ENCODE measurements around the gene ZDHHC15.
A peak's percentile ranks its signal among the peaks of the same experiment; 100 is the strongest.
"Not testable (repeated sequence)": the region's sequence is repeated elsewhere in the genome, so short reads cannot be mapped to it uniquely, and the experiment has no call there.

ZDHHC15 gene, protein sequence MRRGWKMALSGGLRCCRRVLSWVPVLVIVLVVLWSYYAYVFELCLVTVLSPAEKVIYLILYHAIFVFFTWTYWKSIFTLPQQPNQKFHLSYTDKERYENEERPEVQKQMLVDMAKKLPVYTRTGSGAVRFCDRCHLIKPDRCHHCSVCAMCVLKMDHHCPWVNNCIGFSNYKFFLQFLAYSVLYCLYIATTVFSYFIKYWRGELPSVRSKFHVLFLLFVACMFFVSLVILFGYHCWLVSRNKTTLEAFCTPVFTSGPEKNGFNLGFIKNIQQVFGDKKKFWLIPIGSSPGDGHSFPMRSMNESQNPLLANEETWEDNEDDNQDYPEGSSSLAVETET

DNA sequence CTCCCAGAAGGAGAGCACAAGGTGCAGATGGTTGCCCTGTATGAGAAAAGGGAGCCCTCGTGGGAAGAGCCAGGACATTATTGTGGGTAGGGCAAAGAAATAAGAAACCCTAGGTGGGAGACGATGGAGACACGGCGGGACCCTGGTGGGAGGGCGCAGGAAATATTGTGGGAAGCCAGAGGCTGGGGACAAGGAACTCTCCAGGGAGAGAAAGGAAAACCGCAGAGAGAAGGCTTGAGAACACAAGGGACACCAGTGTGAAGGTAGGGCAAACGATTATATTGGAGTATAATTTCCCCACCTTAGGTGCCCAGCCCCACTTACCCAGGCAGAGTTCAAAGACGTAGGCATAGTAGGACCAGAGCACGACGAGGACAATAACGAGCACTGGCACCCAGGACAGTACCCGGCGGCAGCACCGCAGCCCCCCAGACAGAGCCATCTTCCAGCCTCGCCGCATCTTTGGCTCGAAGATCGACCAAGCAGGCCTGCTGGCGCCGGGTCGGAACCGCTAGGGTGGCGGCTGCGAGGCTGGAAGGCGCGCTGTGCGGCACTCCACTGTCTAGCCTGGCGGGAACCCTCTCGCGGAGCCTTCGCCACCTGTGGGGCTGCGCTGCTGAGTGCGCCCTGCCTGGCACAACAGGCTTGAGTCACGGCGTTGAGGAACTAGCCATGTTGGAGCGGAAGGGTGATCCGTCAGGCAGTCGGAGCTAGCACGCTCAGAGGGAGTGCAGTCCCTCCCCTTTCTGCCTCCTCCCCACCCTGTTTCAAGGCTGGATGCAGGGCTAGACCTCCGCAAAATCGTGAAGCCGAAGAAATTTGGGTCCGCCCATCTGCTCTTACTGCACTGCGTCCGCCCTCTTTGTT, at the start of gene ZDHHC15:
ZDHHC15 (minus strand) TSS at position 473 of the 867 bp plus-strand sequence; CDS start at position 460, 13 bp downstream.
- peak; percentile 15 to 39 for DNase-seq (ENCODE audit: low read depth in 2 of 2)

DNA sequence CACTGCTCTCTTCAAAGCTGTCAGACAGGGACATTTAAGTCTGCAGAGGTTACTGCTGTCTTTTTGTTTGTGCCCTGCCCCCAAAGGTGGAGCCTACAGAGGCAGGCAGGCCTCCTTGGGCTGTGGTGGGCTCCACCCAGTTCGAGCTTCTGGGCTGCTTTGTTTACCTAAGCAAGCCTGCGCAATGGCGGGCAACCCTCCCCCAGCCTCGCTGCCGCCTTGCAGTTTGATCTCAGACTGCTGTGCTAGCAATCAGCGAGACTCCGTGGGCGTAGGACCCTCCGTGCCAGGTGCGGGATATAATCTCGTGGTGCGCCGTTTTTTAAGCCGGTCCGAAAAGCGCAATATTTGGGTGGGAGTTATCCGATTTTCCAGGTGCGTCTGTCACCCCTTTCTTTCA, 37.7 kb upstream of the ZDHHC15 start:
- not testable (repeated sequence) for DNase-seq (ENCODE audit: low read depth in 2 of 2)

DNA sequence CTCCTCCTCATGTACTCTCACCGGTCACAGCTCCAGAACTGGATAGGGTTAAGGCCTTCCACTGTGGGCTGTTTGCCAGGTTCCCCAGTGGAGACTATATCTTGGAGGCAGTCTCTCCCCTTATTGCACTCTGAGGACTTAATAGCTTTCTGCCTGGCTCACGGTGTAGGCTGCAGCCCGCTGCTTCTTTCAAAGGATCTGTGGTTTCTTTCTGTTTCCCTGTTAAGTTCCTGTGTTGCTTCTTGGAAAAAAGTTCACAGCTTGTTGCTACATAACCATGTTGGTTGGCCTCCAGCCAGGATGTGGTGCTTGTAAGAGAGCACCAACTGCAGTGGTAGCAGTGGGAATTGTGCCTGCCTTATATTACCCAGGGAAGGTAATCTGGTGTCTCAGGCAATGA, 24.9 kb upstream of the ZDHHC15 start:
- no peak for DNase-seq (ENCODE audit: low read depth in 2 of 2)

DNA sequence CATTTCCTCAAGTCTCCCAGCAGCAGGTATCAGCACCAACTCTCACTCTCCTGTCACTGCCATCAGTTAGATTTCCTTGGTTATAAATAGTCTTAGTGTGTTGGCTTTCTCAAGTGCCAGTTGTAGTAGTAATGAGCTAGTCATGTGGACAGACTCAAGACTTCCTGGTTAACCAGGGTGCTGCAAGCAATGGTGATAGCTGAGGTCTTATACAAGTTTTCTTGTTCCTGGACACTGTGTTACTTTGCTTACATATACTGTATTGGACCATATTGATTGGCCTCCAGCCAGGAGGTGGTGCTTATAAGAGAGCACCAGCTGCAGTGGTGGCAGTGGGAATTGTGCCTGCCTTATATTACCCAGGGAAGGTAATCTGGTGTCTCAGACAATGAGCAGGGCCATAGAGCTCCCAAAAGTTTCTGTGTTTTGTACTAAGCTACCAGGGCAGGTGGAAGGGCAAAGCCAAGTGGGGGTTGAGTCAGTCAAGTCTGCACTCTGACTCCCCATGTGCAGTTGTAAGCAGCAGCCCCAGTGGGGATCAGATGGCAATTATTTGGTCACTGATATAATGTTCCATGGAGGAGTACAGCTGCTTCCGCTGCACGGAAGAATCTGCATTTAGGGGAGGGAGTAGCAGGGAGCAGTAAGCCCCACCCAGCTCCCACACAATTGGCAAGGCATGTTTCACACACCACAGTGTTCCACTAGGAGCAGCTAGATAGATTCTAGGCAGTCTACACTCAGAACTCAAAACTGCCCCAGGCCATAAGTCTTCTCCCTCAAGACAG, 24.1 kb upstream of the ZDHHC15 start:
- DNase-seq (ENCODE audit: low read depth in 2 of 2) = no peak

DNA sequence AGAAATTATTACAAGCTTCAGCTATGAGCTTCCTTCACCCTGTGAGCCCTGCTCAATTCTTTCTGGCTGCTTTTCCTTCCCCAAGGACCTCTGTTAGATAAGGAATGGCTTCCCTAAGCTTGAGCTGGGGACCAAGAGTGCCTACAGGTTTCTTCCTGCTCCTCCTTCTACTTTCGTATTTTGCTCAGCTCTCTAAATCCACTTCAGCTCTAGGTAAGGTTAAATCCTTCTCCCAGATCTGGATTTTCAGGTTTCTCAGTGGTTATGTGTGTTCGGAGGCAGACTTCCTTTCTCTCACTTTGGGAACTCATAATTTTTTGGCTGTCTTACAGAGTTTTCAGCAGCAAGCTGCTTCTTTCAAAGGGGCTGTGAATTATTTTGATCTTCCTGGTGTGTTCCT, 21.9 kb upstream of the ZDHHC15 start:
- no peak for DNase-seq (ENCODE audit: low read depth in 2 of 2)

DNA sequence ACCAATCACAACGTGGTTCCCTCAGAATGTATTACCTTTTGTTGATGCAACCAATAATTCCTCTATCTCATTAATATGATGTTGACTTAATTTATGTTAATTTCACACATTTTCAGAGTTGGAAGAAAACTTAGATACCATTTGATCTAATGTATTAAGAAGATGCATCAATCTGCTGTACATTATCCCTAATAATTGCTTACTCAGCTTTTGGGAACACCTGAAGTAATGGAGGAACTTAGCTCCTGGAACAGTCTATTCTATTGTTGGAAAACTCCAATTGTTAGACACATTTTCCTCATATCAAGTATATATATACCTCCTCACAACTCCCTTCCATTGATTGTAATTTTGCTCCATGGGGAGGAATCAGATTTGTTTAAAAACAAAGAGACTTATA, 38.9 kb downstream of the ZDHHC15 start:
- DNase-seq (ENCODE audit: low read depth in 2 of 2) = no peak

DNA sequence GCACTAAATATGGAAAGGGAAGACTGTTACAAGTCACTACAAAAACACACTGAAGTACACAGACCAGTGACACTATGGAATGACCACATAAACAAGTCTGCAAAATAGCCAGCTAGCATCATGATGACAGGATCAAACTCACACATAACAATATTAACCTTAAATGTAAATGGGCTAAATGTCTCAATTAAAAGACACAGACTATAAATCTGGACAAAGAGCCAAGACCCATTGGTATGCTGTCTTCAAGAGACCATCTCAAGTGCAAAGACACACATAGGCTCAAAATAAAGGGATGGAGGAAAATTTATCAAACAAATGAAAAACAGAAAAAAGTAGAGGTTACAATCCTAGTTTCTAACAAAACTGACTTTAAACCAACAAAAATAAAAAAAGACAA, 61.1 kb downstream of the ZDHHC15 start:
- not testable (repeated sequence) for DNase-seq (ENCODE audit: low read depth in 2 of 2)

DNA sequence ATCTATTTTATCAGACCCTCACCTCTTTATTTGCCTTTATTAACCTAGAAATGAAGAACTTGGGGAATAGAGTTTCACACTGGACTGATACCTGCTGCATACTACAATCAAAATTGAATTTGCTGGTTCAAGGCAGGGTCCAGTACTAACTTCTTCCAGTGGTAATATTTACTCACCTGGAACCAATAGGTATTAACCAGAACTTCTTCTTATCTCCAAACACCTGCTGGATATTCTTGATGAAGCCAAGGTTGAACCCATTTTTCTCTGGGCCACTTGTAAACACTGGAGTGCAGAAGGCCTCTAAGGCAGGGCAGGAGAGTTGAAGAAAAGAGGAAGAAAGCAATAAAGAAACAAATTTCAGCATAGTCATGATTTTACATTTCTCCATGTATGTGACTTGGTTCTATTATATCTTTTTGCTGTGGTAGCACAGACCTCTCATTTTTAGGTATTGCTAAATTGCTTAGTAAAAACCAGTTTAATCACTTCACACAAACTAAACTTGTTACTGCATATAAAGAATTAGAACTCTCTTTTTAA, 101.1 kb downstream of the ZDHHC15 start:
- no peak for DNase-seq (ENCODE audit: low read depth in 2 of 2)

DNA sequence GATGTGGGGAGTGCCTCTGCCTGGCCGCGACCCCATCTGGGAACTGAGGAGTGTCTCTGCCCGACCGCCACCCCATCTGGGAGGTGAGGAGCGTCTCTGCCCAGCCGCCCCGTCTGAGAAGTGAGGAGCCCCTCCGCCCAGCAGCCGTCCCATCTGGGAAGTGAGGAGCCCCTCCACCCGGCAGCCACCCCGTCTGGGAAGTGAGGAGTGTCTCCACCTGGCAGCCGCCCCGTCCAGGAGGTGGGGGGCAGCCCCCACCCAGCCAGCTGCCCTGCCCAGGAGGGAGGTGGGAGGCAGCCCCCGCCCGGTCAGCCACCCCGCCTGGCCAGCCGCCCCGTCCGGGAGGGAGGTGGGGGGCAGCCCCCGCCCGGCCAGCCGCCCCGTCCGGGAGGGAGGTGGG, 115.7 kb downstream of the ZDHHC15 start:
- not testable (repeated sequence) for DNase-seq (ENCODE audit: low read depth in 2 of 2)

DNA sequence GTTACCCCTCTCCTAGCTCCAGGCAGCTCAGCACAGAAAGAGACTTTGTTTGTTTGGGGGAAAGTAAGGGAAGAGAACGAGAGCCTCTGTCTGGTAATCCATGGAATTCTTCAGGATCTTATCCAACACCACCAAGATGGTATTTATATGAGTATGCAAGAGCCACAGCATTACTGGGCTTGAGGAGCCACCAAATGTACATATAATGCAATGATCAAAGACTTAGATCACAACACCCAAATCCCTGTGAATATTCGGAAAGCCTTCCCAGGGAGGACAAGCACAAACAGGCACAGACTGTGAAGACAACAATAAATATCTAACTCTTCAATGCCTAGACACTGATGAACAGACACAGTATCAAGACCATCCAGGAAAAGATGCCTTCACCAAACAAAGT, 132.4 kb downstream of the ZDHHC15 start:
- DNase-seq (ENCODE audit: low read depth in 2 of 2) = no peak

DNA sequence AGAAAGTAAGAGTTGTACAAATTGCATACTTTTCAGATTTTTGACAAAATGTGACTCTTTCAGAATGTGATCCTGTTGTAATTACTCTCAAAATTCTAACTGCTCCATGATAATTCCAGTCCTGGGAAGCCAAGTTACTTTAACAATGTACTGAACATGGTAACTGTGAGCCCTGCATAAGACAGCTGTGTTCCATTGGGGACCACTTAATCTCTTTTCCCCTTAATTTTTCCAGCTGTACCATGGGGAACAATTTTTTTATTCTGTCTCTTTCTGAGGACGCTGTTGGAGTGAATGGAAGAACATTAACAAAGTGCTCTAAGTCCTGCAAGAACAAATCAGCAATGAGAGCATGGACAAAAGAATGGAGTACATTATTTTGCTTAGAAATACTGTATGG, 153.1 kb downstream of the ZDHHC15 start:
- DNase-seq (ENCODE audit: low read depth in 2 of 2) = no peak

DNA sequence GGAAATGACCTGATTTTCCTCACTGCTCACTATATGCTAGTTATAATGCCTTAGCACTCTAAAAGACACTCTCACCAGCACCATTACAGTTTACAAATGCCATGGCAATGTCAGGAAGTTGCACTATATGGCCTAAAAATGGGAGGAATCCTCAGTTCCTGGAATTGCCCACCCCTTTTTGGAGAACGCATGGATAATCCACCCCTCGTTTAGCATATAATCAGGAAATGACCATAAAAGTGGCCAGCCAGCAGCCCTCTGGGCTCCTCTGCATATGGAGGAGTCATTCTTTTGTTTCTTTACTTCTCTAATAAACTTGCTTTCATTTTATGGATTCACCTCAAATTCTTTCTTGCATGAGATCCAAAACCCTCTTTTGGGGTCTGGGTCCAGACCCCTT, 156.0 kb downstream of the ZDHHC15 start:
- no peak for DNase-seq (ENCODE audit: low read depth in 2 of 2)

DNA sequence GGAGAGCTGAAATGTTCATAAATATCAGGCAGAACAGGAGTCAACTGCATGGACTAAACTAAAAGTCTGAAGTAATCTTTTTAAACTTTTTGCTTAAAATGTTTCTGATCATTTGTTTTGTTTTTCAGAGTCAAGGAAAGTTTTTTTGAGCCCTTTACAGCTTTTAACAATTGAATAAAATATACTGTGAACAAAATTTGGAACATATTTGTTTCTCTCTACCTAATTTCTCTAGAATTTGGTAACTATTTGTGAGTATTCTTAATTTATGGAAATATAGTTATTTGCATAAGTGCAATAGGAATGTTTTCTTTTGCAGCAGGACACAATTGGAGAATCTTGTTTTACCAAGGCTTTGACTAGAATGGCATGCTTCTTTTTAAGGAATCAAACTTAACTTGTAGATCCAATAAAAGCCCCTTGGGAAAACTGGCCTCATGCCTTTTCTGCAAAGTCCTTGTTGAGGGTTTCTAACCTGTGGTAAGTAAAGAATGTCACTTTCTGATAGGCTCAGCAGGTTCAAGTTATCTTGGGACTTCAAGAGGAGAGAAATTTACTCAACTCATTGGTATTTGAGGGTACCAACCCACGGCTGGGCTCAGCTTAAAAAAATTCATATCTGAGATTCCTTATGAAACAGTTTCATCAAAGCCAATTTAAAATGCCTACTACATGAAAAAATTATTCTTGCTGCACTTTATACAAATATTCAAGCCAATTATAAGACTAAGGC, 157.4 kb downstream of the ZDHHC15 start:
- no peak for DNase-seq (ENCODE audit: low read depth in 2 of 2)

DNA sequence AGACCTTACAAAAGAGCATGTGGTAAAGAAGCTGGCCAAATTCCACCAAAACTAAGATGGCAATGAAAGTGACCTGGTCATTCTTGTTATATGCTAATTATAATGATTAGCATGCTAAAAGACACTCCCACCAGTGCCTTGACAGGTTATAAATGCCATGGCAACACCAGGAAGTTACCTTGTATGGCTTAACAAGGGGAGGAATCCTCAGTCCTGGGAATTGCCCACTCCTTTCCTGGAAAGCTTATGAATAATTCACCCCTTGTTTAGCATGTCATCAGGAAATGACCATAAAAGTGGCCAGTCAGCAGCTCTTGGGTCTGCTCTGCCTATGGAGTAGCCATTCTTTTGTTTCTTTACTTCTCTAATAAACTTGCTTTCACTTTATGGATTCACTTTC, 161.0 kb downstream of the ZDHHC15 start:
- DNase-seq (ENCODE audit: low read depth in 2 of 2) = no peak

DNA sequence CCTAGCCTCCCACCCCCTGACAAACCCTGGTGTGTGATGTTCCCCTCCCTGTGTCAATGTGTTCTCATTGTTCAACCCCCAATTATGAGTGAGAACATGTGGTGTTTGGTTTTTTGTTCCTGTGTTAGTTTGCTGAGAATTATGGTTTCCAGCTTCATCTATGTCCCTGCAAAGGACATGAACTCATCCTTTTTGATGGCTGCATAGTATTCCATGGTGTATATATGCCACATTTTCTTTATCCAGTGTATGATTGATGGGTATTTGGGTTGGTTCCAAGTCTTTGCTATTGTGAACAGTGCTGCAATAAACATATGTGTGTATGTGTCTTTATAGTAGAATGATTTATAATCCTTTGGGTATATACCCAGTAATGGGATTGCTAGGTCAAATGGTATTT, 174.2 kb downstream of the ZDHHC15 start:
- DNase-seq (ENCODE audit: low read depth in 2 of 2) = not testable (repeated sequence)

DNA sequence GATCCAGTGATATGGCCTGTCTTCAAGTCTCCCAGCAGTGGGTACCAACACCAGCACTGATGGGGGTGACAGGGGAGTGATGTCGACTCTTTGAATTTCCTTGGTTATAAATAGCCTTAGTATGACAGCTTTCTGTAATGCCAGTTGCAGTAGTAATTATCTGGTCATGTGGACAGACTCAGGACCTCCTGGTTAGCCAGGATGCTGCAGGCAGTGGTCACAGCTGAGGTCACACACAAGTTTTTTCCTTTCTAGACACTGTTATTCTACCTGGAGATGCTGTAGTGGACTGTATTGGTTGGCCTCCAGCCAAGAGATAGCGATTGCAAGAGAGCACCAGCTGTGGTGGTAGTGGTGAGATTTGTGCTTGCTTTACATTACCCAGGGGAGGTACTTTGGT, 185.3 kb downstream of the ZDHHC15 start:
- DNase-seq (ENCODE audit: low read depth in 2 of 2) = no peak

DNA sequence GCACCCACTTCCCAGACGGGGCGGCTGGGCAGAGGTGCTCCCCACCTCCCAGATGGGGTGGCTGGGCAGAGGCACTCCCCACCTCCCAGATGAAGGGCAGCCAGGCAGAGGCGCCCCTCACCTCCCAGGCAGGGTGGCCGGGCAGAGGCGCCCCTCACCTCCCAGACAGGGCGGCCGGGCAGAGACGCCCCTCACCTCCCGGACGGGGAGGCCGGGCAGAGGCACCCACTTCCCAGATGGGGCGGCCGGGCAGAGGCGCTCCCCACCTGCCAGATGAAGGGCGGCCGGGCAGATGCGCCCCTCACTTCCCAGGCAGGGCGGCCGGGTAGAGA, 187.7 kb downstream of the ZDHHC15 start:
- no peak for DNase-seq (ENCODE audit: low read depth in 2 of 2)

DNA sequence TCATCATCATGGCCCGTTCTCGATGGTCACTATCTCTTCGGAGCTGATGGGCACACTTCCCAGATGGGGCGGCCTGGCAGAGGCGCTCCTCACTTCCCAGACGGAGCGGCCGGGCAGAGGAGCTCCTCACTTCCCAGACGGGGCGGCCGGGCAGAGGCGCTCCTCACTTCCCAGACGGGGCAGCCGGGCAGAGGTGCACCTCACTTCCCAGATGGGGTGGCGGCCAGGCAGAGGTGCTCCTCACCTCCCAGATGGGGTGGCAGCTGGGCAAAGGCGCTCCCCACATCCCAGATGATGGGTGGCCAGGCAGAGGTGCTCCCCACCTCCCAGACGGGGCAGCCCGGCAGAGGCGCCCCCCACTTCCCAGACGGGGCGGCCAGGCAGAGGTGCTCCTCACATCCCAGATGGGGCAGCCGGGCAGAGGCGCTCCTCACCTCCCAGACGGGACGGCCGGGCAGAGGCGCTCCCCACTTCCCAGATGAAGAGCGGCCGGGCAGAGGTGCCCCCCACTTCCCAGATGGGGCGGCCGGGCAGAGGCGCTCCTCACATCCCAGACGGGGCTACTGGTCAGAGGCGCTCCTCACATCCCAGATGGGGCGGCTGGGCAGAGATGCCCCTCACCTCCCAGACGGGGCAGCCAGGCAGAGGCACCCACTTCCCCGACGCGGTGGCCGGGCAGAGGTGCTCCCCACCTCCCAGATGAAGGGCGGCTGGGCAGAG, 188.3 kb downstream of the ZDHHC15 start:
- DNase-seq (ENCODE audit: low read depth in 2 of 2) = not testable (repeated sequence)

DNA sequence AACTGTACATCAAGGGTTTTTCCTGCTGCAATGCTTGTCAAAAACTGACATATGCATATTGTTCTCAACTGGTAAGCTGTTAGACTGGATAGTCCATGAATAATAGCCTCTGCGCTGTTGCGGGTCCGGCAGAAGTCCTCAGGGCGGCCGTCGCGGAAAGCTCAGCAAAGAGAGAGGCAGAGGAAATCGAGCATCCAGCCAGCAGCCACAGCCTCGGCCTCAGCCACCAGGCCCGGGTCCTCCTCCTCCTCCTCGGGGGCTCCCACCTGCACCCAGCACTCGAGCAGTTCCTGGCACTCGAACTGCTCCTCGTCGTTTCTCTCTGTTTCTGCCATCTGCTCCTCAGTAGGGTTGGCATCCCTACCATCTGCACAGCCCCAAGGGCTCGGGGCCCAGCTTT, 195.2 kb downstream of the ZDHHC15 start:
- no peak for DNase-seq (ENCODE audit: low read depth in 2 of 2)

Measured in stimulated activated CD4-positive, alpha-beta T cell treated with anti-CD3 and anti-CD28 coated beads, Interleukin-12 subunit alpha, Interleukin-12 subunit beta, amount 100 ng/mL, for 24 hours (primary cell).